ENCODE data around the gene HIF1AN. TPM values are rescaled to one million over a fixed set of nuclear protein-coding genes. Genes with fewer than 3 reads are reported as not detected.

HIF1AN gene
- total RNA-seq, 4 donors from 2014 or later, result 9.1 to 15.4 (median 11.1) TPM

GRCh38 chr10:100551196-100551595 is 15.5 kb downstream of the HIF1AN start:
- H3K9me3 ChIP-seq, result no peaks in the 10 kb centered on the region
- no peaks in the 10 kb centered on the region for H3K27me3 ChIP-seq
- TF ChIP-seq POLR2A (IDR thresholded peaks at IDR 0.05) (no peak), CTCF (IDR thresholded peaks at IDR 0.05) (no peak)
- H3K4me1 ChIP-seq, result no peaks in the 10 kb centered on the region
- WGBS, 2 donors, result 83 to 86% methylated on average over 4 of the region's 4 CpGs
- intact Hi-C loops (cut with DNase I), result no loop called here
- no peak overlapping the region for H3K4me3 ChIP-seq (replicated peaks in 1 of 3)
- no peak for DNase-seq
- H3K36me3 ChIP-seq, result peaks cover 25 to 34% of the 10 kb centered on the region in 2 donors
- no peak overlapping the region for H3K27ac ChIP-seq

GRCh38 chr10:100551738-100552137 is 16.0 kb downstream of the HIF1AN start:
- WGBS, 2 donors, result 76 to 81% methylated on average over 5 of the region's 5 CpGs
- Histone ChIP-seq H3K27me3 (no peaks in the 10 kb centered on the region), H3K4me3 (replicated peaks in 1 of 3) (no peak overlapping the region), H3K36me3 (peaks cover 20 to 29% of the 10 kb centered on the region in 2 donors), H3K27ac (no peak overlapping the region), H3K4me1 (no peaks in the 10 kb centered on the region), H3K9me3 (no peaks in the 10 kb centered on the region)
- no peak for DNase-seq
- TF ChIP-seq POLR2A (IDR thresholded peaks at IDR 0.05), result no peak
- TF ChIP-seq CTCF (IDR thresholded peaks at IDR 0.05), result no peak
- intact Hi-C loops (cut with DNase I), result no loop called here

- Histone ChIP-seq H3K4me3 (replicated peaks in 1 of 3) (no peak overlapping the region), H3K9me3 (no peaks in the 10 kb centered on the region), H3K36me3 (peaks cover 0 to 9% of the 10 kb centered on the region in 2 donors), H3K4me1 (no peaks in the 10 kb centered on the region), H3K27me3 (no peaks in the 10 kb centered on the region), H3K27ac (no peak overlapping the region)
- DNase-seq, result no peak
- TF ChIP-seq POLR2A (IDR thresholded peaks at IDR 0.05), result no peak
- TF ChIP-seq CTCF (IDR thresholded peaks at IDR 0.05), result no peak
- intact Hi-C loops (cut with DNase I), result no loop called here
- whole genome bisulfite sequencing, 2 donors, result 93 to 96% methylated on average over 3 of the region's 3 CpGs
Measured at GRCh38 chr10:100553929-100554328, 18.2 kb downstream of the HIF1AN start.

GRCh38 chr10:100554902-100555301 is 19.2 kb downstream of the HIF1AN start:
- TF ChIP-seq POLR2A (IDR thresholded peaks at IDR 0.05) (no peak), CTCF (IDR thresholded peaks at IDR 0.05) (no peak)
- H3K9me3 ChIP-seq, result no peaks in the 10 kb centered on the region
- H3K27ac ChIP-seq, result no peak overlapping the region
- peaks cover 0 to 4% of the 10 kb centered on the region in 2 donors for H3K36me3 ChIP-seq
- no peaks in the 10 kb centered on the region for H3K4me1 ChIP-seq
- WGBS, 2 donors, result 83 to 95% methylated on average over 2 of the region's 2 CpGs
- H3K27me3 ChIP-seq, result no peaks in the 10 kb centered on the region
- no peak for DNase-seq
- intact Hi-C loops (cut with DNase I), result no loop called here
- H3K4me3 ChIP-seq (replicated peaks in 1 of 3), result no peak overlapping the region

- Histone ChIP-seq H3K9me3 (no peaks in the 10 kb centered on the region), H3K27me3 (peaks cover 12% of the 10 kb centered on the region), H3K4me1 (peaks cover 7 to 11% of the 10 kb centered on the region in 2 donors), H3K27ac (no peak overlapping the region), H3K36me3 (no peaks in the 10 kb centered on the region), H3K4me3 (replicated peaks in 1 of 3) (no peak overlapping the region)
- TF ChIP-seq CTCF (IDR thresholded peaks at IDR 0.05), result no peak
- no peak for TF ChIP-seq POLR2A (IDR thresholded peaks at IDR 0.05)
- 94 to 100% methylated on average over 1 of the region's 1 CpG for WGBS, 2 donors
- intact Hi-C loops (cut with DNase I), result no loop called here
- DNase-seq, result no peak
Measured at GRCh38 chr10:100560248-100560647, 24.5 kb downstream of the HIF1AN start.
